Activated CD8-positive, alpha-beta memory T cell treated with anti-CD3 and anti-CD28 coated beads for 4 hours (primary cell): Measurements from ENCODE around the gene SETX.

Source experiments
- DNase-seq, 2 donors: peaks; one replicate each; pipeline ENCODE4 v3.0.0-alpha.2; 2020; ENCODE audit warnings: low read depth in 2 of 2

The SETX gene

DNA sequence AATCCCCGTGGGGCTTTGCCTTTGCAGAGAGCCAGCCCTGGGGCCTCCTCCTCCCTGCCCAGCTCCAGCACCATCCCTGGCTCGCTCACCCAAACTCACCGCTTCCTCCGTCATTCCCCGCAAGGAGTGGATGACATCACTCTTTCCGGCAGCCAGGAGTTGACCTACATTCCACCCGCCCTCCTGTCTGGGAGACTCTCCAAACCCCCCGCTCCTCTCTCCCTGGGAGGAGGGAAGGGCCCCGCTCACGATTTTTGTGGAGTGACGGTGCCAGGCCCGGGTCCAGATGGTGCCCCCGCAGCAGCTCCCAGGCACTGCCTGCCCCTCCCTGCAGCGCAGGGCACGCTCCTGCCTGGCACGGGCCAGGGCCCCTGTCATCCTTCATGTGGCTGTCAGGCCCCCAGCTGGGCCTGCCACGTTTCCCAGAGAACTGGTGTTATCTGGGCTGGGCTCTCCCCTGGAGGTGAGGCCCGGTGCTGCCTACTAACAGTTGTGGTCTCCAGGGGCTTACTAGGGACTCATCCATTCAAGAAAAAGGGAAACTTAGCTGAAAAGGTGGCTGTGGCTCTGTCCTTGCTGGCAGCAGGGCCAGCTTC, 140.7 kb downstream of the SETX start:
- no peak for DNase-seq

DNA sequence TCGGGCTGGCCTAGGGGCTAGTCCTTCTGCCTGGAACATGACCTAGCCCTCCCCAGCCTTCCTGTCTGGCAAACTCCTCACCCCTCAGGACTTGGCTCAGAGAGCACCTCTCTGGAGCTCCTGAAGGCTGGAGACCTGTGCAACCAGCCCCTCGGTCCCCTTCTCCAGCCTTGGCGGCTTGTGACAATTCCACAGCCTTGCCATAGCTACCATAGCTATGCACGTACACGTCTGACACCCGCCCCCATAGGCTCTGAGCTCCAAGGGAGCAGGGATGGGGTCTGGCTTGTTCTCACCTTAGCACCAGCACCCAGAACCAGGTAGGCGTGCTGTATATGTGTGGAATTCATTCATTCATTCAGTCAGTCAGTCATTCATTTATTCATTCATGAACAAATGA, 143.2 kb downstream of the SETX start:
- DNase-seq, result no peak
